H1 (cell line): Measurements from ENCODE around the gene GPR42. TPM values are rescaled to one million over a fixed set of nuclear protein-coding genes. Genes with fewer than 3 reads are reported as not detected.

ENCODE experiments used
- CTCF ChIA-PET: fragments of 300-600 bp; sonication (Branson Sonifier 250); formaldehyde crosslinking; loops from one replicate; lab custom pipeline; 2021; ENCODE audit not compliant: partially characterized antibody; lab: Charles Lee
- POLR2A ChIA-PET: fragments of 300-600 bp; sonication (Branson Sonifier 250); formaldehyde crosslinking; loops from one replicate; lab custom pipeline; 2021; ENCODE audit warnings: inconsistent platforms; ENCODE audit not compliant: partially characterized antibody; lab: Charles Lee
- DNase-seq, 2 experiments: peaks; one replicate each; pipeline versions ENCODE4 v3.0.0 to v3.0.0-alpha.2; 2010 to 2022; ENCODE audit warnings: low spot score in 2 of 2, low read depth in 1 of 2, mixed read lengths in 1 of 2
- FAIRE-seq: peaks from 2 replicates; lab custom pipeline; 2011; peaks lifted over from hg19 to GRCh38; lab: Jason Lieb, UNC
- H2AFZ ChIP-seq: 2 replicates; pipeline ENCODE4 v1.8.1; 2012; ENCODE audit warnings: low read length, inconsistent platforms
- H2AK5ac ChIP-seq: 2 replicates; pipeline ENCODE4 v1.6.1; 2013; ENCODE audit warnings: low read depth, low read length
- H2BK120ac ChIP-seq: replicated peaks from 2 replicates; pipeline ENCODE3; 2013; ENCODE audit warnings: low read depth, low read length, inconsistent platforms
- H2BK12ac ChIP-seq: 2 replicates; pipeline ENCODE4 v1.6.1; 2013; ENCODE audit warnings: low read depth, low read length
- H2BK15ac ChIP-seq: 2 replicates; pipeline ENCODE4 v1.6.1; 2013; ENCODE audit warnings: low read length
- H2BK20ac ChIP-seq: 2 replicates; pipeline ENCODE4 v1.6.1; 2013; ENCODE audit warnings: low read length
- H2BK5ac ChIP-seq: 2 replicates; pipeline ENCODE4 v1.6.1; 2013; ENCODE audit warnings: low read depth, low read length
- H3K14ac ChIP-seq: 2 replicates; pipeline ENCODE4 v1.6.1; 2013; ENCODE audit warnings: inconsistent platforms; ENCODE audit not compliant: insufficient read length
- H3K18ac ChIP-seq: 2 replicates; pipeline ENCODE4 v1.6.1; 2013; ENCODE audit warnings: low read length; ENCODE audit errors: extremely low read depth
- H3K23ac ChIP-seq: 2 replicates; pipeline ENCODE4 v1.6.1; 2013; ENCODE audit warnings: inconsistent platforms; ENCODE audit not compliant: insufficient read length
- H3K23me2 ChIP-seq: 2 replicates; pipeline ENCODE4 v1.6.1; 2013; ENCODE audit warnings: low read depth, low read length
- H3K27ac ChIP-seq: 2 replicates; pipeline ENCODE4 v1.6.1; 2011; ENCODE audit warnings: low read depth, low read length, inconsistent platforms
- H3K27me3 ChIP-seq, 4 experiments: replicated peaks in 1 of 4; 1 replicate in 1 of 4; 2 replicates in 3 of 4; pipeline versions ENCODE4 v1.6.1 to v1.8.1; 2011 to 2013; ENCODE audit warnings: low read length in 3 of 4, mild to moderate bottlenecking in 3 of 4, inconsistent platforms in 2 of 4, mixed read lengths in 2 of 4, moderate library complexity in 1 of 4; ENCODE audit not compliant: control insufficient read depth in 3 of 4, insufficient read depth in 3 of 4; ENCODE audit errors: extremely low read depth in 1 of 4
- H3K36me3 ChIP-seq, 4 experiments: 2 replicates each; pipeline versions ENCODE4 v1.6.1 to v1.8.1; 2011 to 2013; ENCODE audit warnings: mild to moderate bottlenecking in 4 of 4, low read length in 3 of 4, moderate library complexity in 2 of 4, control low read depth in 1 of 4, inconsistent platforms in 1 of 4; ENCODE audit not compliant: insufficient read depth in 4 of 4, control insufficient read depth in 2 of 4
- H3K4ac ChIP-seq: replicated peaks from 2 replicates; pipeline ENCODE3; 2013; ENCODE audit warnings: low read length, low read depth, mixed read lengths, inconsistent platforms; ENCODE audit not compliant: insufficient read length
- H3K4me1 ChIP-seq, 4 experiments: replicated peaks in 1 of 4; 1 replicate in 1 of 4; 2 replicates in 3 of 4; pipeline versions ENCODE4 v1.6.1 to v1.8.1; 2011 to 2013; ENCODE audit warnings: low read length in 3 of 4, inconsistent platforms in 2 of 4, mixed read lengths in 1 of 4; ENCODE audit not compliant: insufficient read depth in 4 of 4, control insufficient read depth in 3 of 4
- H3K4me2 ChIP-seq, 2 experiments: 2 replicates each; pipeline versions ENCODE4 v1.6.1 to v1.8.1; 2011 to 2013; ENCODE audit warnings: low read depth in 2 of 2, low read length in 2 of 2, control low read depth in 1 of 2, inconsistent platforms in 1 of 2, mild to moderate bottlenecking in 1 of 2; ENCODE audit not compliant: insufficient read depth in 1 of 2
- H3K4me3 ChIP-seq, 4 experiments: fragments of 200-600, 300-600 bp in 1 of 4; sonication (generic), shearing (Covaris generic), sonication (Bioruptor Twin) in 1 of 4; 2 replicates each; pipeline versions ENCODE4 v1.5.1 to v1.8.1; 2011 to 2016; ENCODE audit warnings: low read length in 4 of 4, low read depth in 3 of 4, control low read depth in 2 of 4, inconsistent platforms in 2 of 4, mild to moderate bottlenecking in 2 of 4, mixed read lengths in 1 of 4, moderate library complexity in 1 of 4; ENCODE audit not compliant: insufficient read depth in 2 of 4; ENCODE audit errors: extremely low read depth in 1 of 4
- H3K56ac ChIP-seq: replicated peaks from 2 replicates; pipeline ENCODE3; 2013; ENCODE audit warnings: low read depth, mild to moderate bottlenecking, mixed read lengths, low read length, inconsistent platforms; ENCODE audit not compliant: insufficient read length
- H3K79me1 ChIP-seq: 2 replicates; pipeline ENCODE4 v1.6.1; 2013; ENCODE audit warnings: low read depth, low read length, control low read depth
- H3K79me2 ChIP-seq, 2 experiments: 2 replicates each; pipeline versions ENCODE4 v1.6.1 to v1.8.1; 2012 to 2013; ENCODE audit warnings: low read length in 2 of 2, mild to moderate bottlenecking in 2 of 2, inconsistent platforms in 1 of 2; ENCODE audit not compliant: insufficient read depth in 2 of 2, control insufficient read depth in 1 of 2
- H3K9ac ChIP-seq, 4 experiments: replicated peaks in 1 of 4; 1 replicate in 1 of 4; 2 replicates in 3 of 4; pipeline versions ENCODE4 v1.6.1 to v1.8.1; 2011 to 2013; ENCODE audit warnings: low read depth in 3 of 4, low read length in 3 of 4, control low read depth in 2 of 4, mild to moderate bottlenecking in 2 of 4, moderate library complexity in 2 of 4, inconsistent platforms in 1 of 4; ENCODE audit errors: extremely low read depth in 1 of 4
- H3K9me3 ChIP-seq, 2 experiments: 2 replicates each; pipeline versions ENCODE4 v1.6.1 to v1.8.1; 2012 to 2013; ENCODE audit warnings: mild to moderate bottlenecking in 2 of 2, moderate library complexity in 2 of 2, control low read depth in 1 of 2, inconsistent platforms in 1 of 2, low read depth in 1 of 2, low read length in 1 of 2, mixed read lengths in 1 of 2; ENCODE audit not compliant: insufficient read depth in 2 of 2
- H4K20me1 ChIP-seq, 2 experiments: replicated peaks in 1 of 2; 2 replicates each; pipeline versions ENCODE3 to v1.8.1; 2011 to 2013; ENCODE audit warnings: inconsistent platforms in 2 of 2, low read length in 2 of 2, mild to moderate bottlenecking in 1 of 2; ENCODE audit not compliant: insufficient read depth in 2 of 2, control insufficient read depth in 1 of 2
- H4K5ac ChIP-seq: 2 replicates; pipeline ENCODE4 v1.6.1; 2013; ENCODE audit warnings: low read length, low read depth, mixed read lengths, inconsistent platforms; ENCODE audit not compliant: insufficient read length
- H4K8ac ChIP-seq: 2 replicates; pipeline ENCODE4 v1.8.0; 2013; ENCODE audit warnings: mild to moderate bottlenecking, moderate library complexity, low read length, inconsistent platforms; ENCODE audit not compliant: insufficient read depth; ENCODE audit errors: extremely low read depth
- H4K91ac ChIP-seq: replicated peaks from 2 replicates; pipeline ENCODE3; 2013; ENCODE audit warnings: low read length, mixed read lengths, inconsistent platforms; ENCODE audit not compliant: insufficient read length
- BACH1 ChIP-seq: IDR thresholded peaks from 2 replicates; pipeline ENCODE4 v1.6.1; 2012; ENCODE audit warnings: low read length, improper control_type of control experiment
- JUN ChIP-seq: IDR thresholded peaks from 2 replicates; pipeline ENCODE4 v1.6.1; 2011; ENCODE audit warnings: low read depth, mild to moderate bottlenecking, improper control_type of control experiment, low read length
- NANOG ChIP-seq: IDR thresholded peaks from 2 replicates; pipeline ENCODE4 v1.6.1; 2011; ENCODE audit warnings: low read length, low read depth, mild to moderate bottlenecking, inconsistent platforms; ENCODE audit not compliant: insufficient read depth, poor library complexity, severe bottlenecking
- POLR2A ChIP-seq, 2 experiments: IDR thresholded peaks; 1 replicate in 1 of 2; 2 replicates in 1 of 2; pipeline ENCODE4 v1.6.1; 2011; ENCODE audit warnings: low read depth in 2 of 2, low read length in 2 of 2, mild to moderate bottlenecking in 2 of 2; ENCODE audit errors: control extremely low read depth in 1 of 2
- RAD21 ChIP-seq, 2 experiments: IDR thresholded peaks in 1 of 2; conservative IDR thresholded peaks in 1 of 2; 2 replicates each; pipeline ENCODE4 v1.6.1; 2011; ENCODE audit warnings: low read depth in 2 of 2, low read length in 2 of 2, improper control_type of control experiment in 1 of 2, inconsistent platforms in 1 of 2, mild to moderate bottlenecking in 1 of 2, moderate library complexity in 1 of 2
- TAF1 ChIP-seq: IDR thresholded peaks from 2 replicates; pipeline ENCODE4 v1.6.1; 2011; ENCODE audit warnings: mild to moderate bottlenecking, low read depth, low read length
- WGBS, 2 experiments: shearing (Covaris generic) in 1 of 2; methylation state at CpG; one replicate each; pipeline versions ENCODE4 v1.1.6 to v1.1.7; 2013 to 2015; ENCODE audit warnings: low lambda C conversion rate in 2 of 2, mixed read lengths in 2 of 2, inconsistent platforms in 1 of 2, low coverage in 1 of 2, missing lambda C conversion rate in 1 of 2; ENCODE audit not compliant: insufficient replicate concordance in 2 of 2, insufficient coverage in 1 of 2, insufficient read length in 1 of 2; ENCODE audit errors: extremely low coverage in 1 of 2, missing lambda C conversion rate in 1 of 2; 5-methylcytosine and 5-hydroxymethylcytosine counted together
- long read RNA-seq, 2 experiments: library from RNA in 1 of 2; library from capped mRNA in 1 of 2; stranded (forward); transcript quantifications; one replicate each; pipeline ENCODE4 v2.0.0, GENCODE V29; 2021; ENCODE audit warnings: inconsistent platforms in 1 of 2
- polyA minus RNA-seq, 3 experiments: library from RNA; depleted of rRNA, polyadenylated mRNA; stranded (reverse); fragments of >200 nt; gene quantifications; 1 replicate in 2 of 3; 2 replicates in 1 of 3; pipeline ENCODE4 v1.2.3, GENCODE V29; 2011
- polyA plus RNA-seq, 7 experiments: library from polyadenylated mRNA; depleted of rRNA in 3 of 7; stranded (reverse) in 5 of 7; unstranded in 2 of 7; fragments of >200 nt in 5 of 7; fragments of 200-250 nt in 2 of 7; gene quantifications; 1 replicate in 5 of 7; 2 replicates in 1 of 7; 4 replicates in 1 of 7; pipeline versions ENCODE4 v1.2.1 to v1.2.3, GENCODE V29; 2011 to 2013; ENCODE audit warnings: missing spikeins in 2 of 7, mixed read lengths in 2 of 7
- total RNA-seq: library from RNA; stranded (reverse); fragmentation: NEBNext Ultra II Directional; extraction: Animal tissue kit (Norgen Biotek cat#: 25700); gene quantifications from 2 replicates; pipeline ENCODE4 v1.2.1, GENCODE V29; 2021
- TF ChIP-seq, protein P1 (sequence below): IDR thresholded peaks from 2 replicates; pipeline ENCODE4 v1.6.1; 2012; ENCODE audit warnings: inconsistent platforms

The GPR42 gene
- total RNA-seq (not detected in 2 replicates), polyA plus RNA-seq (2011; rRNA removed) (not detected in 2 replicates), polyA minus RNA-seq (2011; rRNA and poly(A)+ RNA removed) (not detected in 2 replicates)
- not detected for polyA plus RNA-seq (2011; cell fraction: cytosol; rRNA removed)
- not detected for polyA plus RNA-seq (2011; cell fraction: nucleus; rRNA removed)
- not detected in 4 replicates for polyA plus RNA-seq (2012, experiment 1 of 2)
- polyA plus RNA-seq (2012, experiment 2 of 2) = not detected
- polyA plus RNA-seq (2013, experiment 1 of 2) = not detected
- polyA plus RNA-seq (2013, experiment 2 of 2) = not detected
- polyA minus RNA-seq (2011; cell fraction: cytosol; rRNA and poly(A)+ RNA removed) = not detected
- polyA minus RNA-seq (2011; cell fraction: nucleus; rRNA and poly(A)+ RNA removed) = not detected
- long read RNA-seq, experiment 1 = 0 reads
- long read RNA-seq, experiment 2 = 0 reads

DNA sequence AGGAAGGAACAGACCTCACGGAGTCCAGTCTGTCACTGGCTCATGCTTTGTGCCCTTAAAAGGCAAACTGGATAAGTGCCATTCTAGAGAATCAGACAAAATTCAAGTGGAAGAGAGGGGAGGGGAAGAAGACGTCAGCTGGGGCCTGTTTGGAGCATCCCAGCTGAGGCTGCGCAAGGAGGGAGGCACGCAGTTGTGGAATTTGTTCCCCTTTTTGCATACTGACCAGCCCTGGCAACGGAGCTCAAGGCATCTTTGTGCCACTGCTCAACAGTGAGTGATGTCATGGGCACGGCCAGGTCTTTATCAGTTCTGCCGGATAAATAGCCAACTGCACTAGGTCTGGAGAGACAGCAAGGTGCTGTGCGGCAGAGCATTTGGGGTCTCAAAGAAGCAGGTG, at the start of gene GPR42:
Gene GPR42, plus strand, starts transcription at position 347 of the 400 bp plus-strand sequence. CDS start 292 bp downstream, outside the sequence.
- H3K4me1 ChIP-seq = no peaks in the 10 kb centered on the region
- no peaks in the 10 kb centered on the region for H3K23me2 ChIP-seq
- H3K27me3 ChIP-seq = peaks cover 0 to 2% (median 0%) of the 10 kb centered on the region in 4 experiments; a peak in 1 of 7 replicates
- POLR2A ChIA-PET = no interaction called here
- TF ChIP-seq JUN (no peak), RAD21 (IDR thresholded peaks at IDR 0.05 in 1 of 2, conservative IDR thresholded peaks at IDR 0.05 in 1 of 2; ENCODE audit: low read depth in 2 of 2, low read length in 2 of 2) (no peak), POLR2A (IDR thresholded peaks at IDR 0.05; ENCODE audit: control extremely low read depth in 1 of 2, low read depth in 2 of 2, low read length in 2 of 2) (no peak), NANOG (no peak), BACH1 (no peak), TAF1 (no peak)
- TF ChIP-seq, protein P1, sequence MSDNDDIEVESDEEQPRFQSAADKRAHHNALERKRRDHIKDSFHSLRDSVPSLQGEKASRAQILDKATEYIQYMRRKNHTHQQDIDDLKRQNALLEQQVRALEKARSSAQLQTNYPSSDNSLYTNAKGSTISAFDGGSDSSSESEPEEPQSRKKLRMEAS = no peak
- WGBS, 2 experiments = 83% methylated on average over 3 of the region's 8 CpGs; no CpG with 5 or more reads in 1 of the 2 experiments
- H2BK20ac ChIP-seq = no peak within 1 kb of the TSS
- no peak within 1 kb of the TSS for H3K4me2 ChIP-seq
- no peak within 1 kb of the TSS for H3K4me3 ChIP-seq
- H2BK5ac ChIP-seq = no peak within 1 kb of the TSS
- no peak within 1 kb of the TSS for H3K27ac ChIP-seq
- no peak within 1 kb of the TSS for H2AFZ ChIP-seq
- FAIRE-seq (no peak), DNase-seq (no peak)
- H4K20me1 ChIP-seq = no peaks in the 10 kb centered on the region
- CTCF ChIA-PET = no interaction called here
- H4K5ac ChIP-seq = no peak within 1 kb of the TSS
- H4K91ac ChIP-seq = no peak within 1 kb of the TSS
- no peak within 1 kb of the TSS for H2BK15ac ChIP-seq
- no peak within 1 kb of the TSS for H4K8ac ChIP-seq
- no peaks in the 10 kb centered on the region for H3K9me3 ChIP-seq
- H3K79me1 ChIP-seq = no peaks in the 10 kb centered on the region
- H2BK120ac ChIP-seq = no peak within 1 kb of the TSS
- no peak within 1 kb of the TSS for H2AK5ac ChIP-seq
- no peaks in the 10 kb centered on the region for H3K79me2 ChIP-seq
- no peak within 1 kb of the TSS for H3K23ac ChIP-seq
- no peak within 1 kb of the TSS for H3K18ac ChIP-seq
- H3K4ac ChIP-seq = no peak within 1 kb of the TSS
- no peak within 1 kb of the TSS for H3K56ac ChIP-seq
- H3K14ac ChIP-seq = no peak within 1 kb of the TSS
- no peaks in the 10 kb centered on the region for H3K36me3 ChIP-seq
- no peak within 1 kb of the TSS for H3K9ac ChIP-seq
- H2BK12ac ChIP-seq = no peak within 1 kb of the TSS
